GM23248 (cell line): ENCODE data around the gene MGMT.

Source experiments
- EZH2 ChIP-seq: fragments of 200-600 bp; sonication (generic); IDR thresholded peaks from 2 replicates; pipeline ENCODE4 v1.6.1; 2018; ENCODE audit warnings: antibody characterized with exemption, mild to moderate bottlenecking; ENCODE audit not compliant: insufficient read depth, poor library complexity, severe bottlenecking
- EZH2phosphoT487 ChIP-seq: fragments of 200-600 bp; sonication (generic); IDR thresholded peaks from 2 replicates; pipeline ENCODE4 v1.6.1; 2018; ENCODE audit warnings: antibody characterized with exemption, moderate library complexity, mild to moderate bottlenecking, low read depth; ENCODE audit not compliant: insufficient read depth

GRCh38 chr10:129685271-129685670 is 218.2 kb downstream of the MGMT start:
- no peak for TF ChIP-seq EZH2phosphoT487
- TF ChIP-seq EZH2, result no peak
